ENCODE measurements around the gene AKAP7.

Gene AKAP7

DNA sequence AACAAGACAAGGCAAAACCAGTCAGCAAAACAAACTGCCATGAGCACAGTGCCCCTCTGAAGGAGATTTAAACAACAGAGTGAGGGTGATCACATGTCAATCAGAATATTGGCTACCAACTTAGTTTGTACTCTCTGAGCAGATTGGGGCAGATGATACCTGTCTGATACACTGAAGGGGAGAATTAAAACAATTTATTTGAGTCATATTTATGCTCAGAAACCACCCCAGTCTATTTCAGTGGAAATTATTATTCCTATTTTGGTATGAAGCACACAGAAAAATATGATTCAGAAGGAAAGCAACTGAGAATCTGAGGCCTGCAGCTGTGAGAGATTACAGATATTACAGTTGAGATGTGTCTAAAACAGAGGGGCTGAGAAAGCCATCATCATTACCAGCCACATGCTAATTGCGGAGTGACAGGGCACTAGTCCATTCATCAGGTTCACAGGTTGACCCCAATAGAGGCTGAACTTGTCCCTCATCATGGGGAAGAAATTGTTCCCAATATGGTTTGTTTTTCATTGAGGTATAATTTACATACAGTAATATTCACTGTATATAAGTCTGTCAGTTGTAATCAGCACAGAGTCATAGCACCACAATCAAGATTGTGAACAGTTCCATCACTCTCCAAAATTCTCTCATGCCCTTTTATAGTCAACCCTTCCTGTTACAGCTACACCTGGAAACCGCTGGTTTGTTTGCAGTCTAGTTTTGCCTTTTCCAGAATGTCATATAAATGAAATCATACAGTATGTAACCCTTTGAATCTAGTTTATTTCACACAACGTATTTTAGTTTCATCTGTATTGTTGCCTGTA, 134.5 kb downstream of the AKAP7 start:
- no peak for TF ChIP-seq ZNF169 (tag by site-specific recombination; IDR thresholded peaks at IDR 0.05)
- TF ChIP-seq EGR2 (tag by site-specific recombination; IDR thresholded peaks at IDR 0.05; ENCODE audit: low read depth), result no peak
- no peak for TF ChIP-seq ZNF768 (tag by site-specific recombination; IDR thresholded peaks at IDR 0.05)
- no peak for TF ChIP-seq ZNF174 (tag by site-specific recombination; IDR thresholded peaks at IDR 0.05)
- TF ChIP-seq SCRT1 (tag by site-specific recombination; IDR thresholded peaks at IDR 0.05; ENCODE audit: borderline replicate concordance), result no peak
- no peak for TF ChIP-seq ZBTB17 (tag by site-specific recombination; IDR thresholded peaks at IDR 0.05)
- no peak for TF ChIP-seq REPIN1 (tag by site-specific recombination; IDR thresholded peaks at IDR 0.05; ENCODE audit: low read depth)
- no peak for TF ChIP-seq ZNF426 (tag by site-specific recombination; IDR thresholded peaks at IDR 0.05)
- no peak for TF ChIP-seq GFI1B (tag by site-specific recombination; IDR thresholded peaks at IDR 0.05)
- no peak for TF ChIP-seq ZNF660 (tag by site-specific recombination; IDR thresholded peaks at IDR 0.05)
- TF ChIP-seq ZSCAN16 (tag by site-specific recombination; IDR thresholded peaks at IDR 0.05), result no peak
- TF ChIP-seq ZNF404 (tag by site-specific recombination; IDR thresholded peaks at IDR 0.05), result no peak
- ChIA-PET CTCF (no interaction called here), POLR2A (no interaction called here)
- Histone ChIP-seq H3K9me3 (ENCODE audit: control insufficient read depth, insufficient read depth, low read depth, low read length) (no peaks in the 10 kb centered on the region), H3K4me1 (ENCODE audit: control insufficient read depth, insufficient read depth, low read length) (no peaks in the 10 kb centered on the region), H3K4me3 (ENCODE audit: low read depth, low read length) (no peak overlapping the region), H3K36me3 (ENCODE audit: control insufficient read depth in 2 of 2, insufficient read depth in 1 of 2, low read length in 2 of 2) (no peaks in the 10 kb centered on the region), H3K27ac (ENCODE audit: extremely low read depth, low read depth, low read length) (no peak overlapping the region)

DNA sequence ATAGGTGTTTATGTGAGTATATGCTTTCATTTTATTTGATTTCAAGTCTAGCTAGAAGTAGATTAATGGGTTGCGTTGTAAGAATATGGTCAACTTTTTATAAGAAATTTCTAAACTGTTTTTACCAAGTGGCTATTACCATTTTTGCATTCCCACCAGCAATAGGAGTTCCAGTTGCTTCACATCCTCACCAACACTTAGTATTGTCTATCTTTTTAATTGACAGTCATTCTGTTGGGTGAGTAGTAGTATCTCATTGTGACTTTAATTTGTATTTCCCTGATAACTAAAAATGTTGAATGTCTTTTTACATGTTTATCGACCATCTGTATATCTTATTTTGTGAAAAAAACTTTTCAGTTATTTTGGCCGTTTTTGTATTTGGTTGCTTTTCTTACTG, 135.3 kb downstream of the AKAP7 start:
- TF ChIP-seq ZNF184 (tag by site-specific recombination; IDR thresholded peaks at IDR 0.05) (peak; percentile 91), ZNF624 (tag by site-specific recombination; IDR thresholded peaks at IDR 0.05) (no peak), SETDB1 (IDR thresholded peaks at IDR 0.05; ENCODE audit: insufficient read length, low read length) (peak; percentile 64), ZNF354C (tag by site-specific recombination; IDR thresholded peaks at IDR 0.05; ENCODE audit: borderline replicate concordance, low read depth) (no peak), ZNF664 (tag by site-specific recombination; IDR thresholded peaks at IDR 0.05) (0 out of 2 replicates have a peak, but pooled peaks have one; percentile 16), BCL11B (tag by site-specific recombination; IDR thresholded peaks at IDR 0.05; ENCODE audit: low read depth) (no peak)
- no peaks in the 10 kb centered on the region for H3K36me3 ChIP-seq (ENCODE audit: control insufficient read depth in 2 of 2, insufficient read depth in 1 of 2, low read length in 2 of 2)

DNA sequence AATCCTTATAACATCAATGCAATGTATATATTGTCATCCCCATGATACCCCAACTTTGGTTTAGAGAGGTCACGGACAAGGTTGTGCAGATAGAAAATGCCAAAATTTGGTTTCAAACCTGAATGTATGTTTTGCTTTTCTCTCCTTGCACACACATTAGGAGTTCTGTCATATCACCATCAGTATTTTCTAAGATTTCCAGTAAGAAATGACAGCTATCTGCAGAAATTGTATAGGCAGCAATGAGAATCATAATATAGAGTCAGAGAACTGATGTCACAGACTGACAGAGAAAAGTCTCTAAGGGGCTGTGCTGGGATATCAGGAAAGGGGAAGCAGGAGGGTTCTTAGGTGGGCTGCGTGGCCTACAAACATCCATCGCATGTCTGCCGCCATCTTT, 140.0 kb downstream of the AKAP7 start:
- CTCF ChIA-PET, result interaction anchor here (0.6 kb wide), 1 partner anchor 93 kb away, joined by 3 read pairs; no protein-coding TSS in a partner anchor
- no peaks in the 10 kb centered on the region for H3K4me1 ChIP-seq (ENCODE audit: control insufficient read depth, insufficient read depth, low read length)
- no peak overlapping the region for H3K4me3 ChIP-seq (ENCODE audit: low read depth, low read length)
- POLR2A ChIA-PET, result no interaction called here
- no peak overlapping the region for H3K27ac ChIP-seq (ENCODE audit: extremely low read depth, low read depth, low read length)
- no peaks in the 10 kb centered on the region for H3K36me3 ChIP-seq (ENCODE audit: control insufficient read depth in 2 of 2, insufficient read depth in 1 of 2, low read length in 2 of 2)
- H3K9me3 ChIP-seq (ENCODE audit: control insufficient read depth, insufficient read depth, low read depth, low read length), result no peaks in the 10 kb centered on the region
- TF ChIP-seq ZNF202 (tag by site-specific recombination; IDR thresholded peaks at IDR 0.05; ENCODE audit: borderline replicate concordance) (no peak), ZNF140 (tag by site-specific recombination; IDR thresholded peaks at IDR 0.05) (no peak), GFI1B (tag by site-specific recombination; IDR thresholded peaks at IDR 0.05) (no peak), ZNF664 (tag by site-specific recombination; IDR thresholded peaks at IDR 0.05) (no peak), FEZF1 (tag by site-specific recombination; IDR thresholded peaks at IDR 0.05) (no peak), ZNF529 (tag by site-specific recombination; IDR thresholded peaks at IDR 0.05; ENCODE audit: insufficient replicate concordance) (no peak), ZNF311 (tag by site-specific recombination; IDR thresholded peaks at IDR 0.05; ENCODE audit: borderline replicate concordance) (no peak), ZNF433 (tag by site-specific recombination; IDR thresholded peaks at IDR 0.05; ENCODE audit: low read depth) (no peak), ZNF37A (tag by site-specific recombination; IDR thresholded peaks at IDR 0.05) (no peak), SCRT2 (tag by site-specific recombination; IDR thresholded peaks at IDR 0.05) (no peak), ZFP41 (tag by site-specific recombination; IDR thresholded peaks at IDR 0.05; ENCODE audit: borderline replicate concordance) (no peak)
- TF ChIP-seq, protein P1, sequence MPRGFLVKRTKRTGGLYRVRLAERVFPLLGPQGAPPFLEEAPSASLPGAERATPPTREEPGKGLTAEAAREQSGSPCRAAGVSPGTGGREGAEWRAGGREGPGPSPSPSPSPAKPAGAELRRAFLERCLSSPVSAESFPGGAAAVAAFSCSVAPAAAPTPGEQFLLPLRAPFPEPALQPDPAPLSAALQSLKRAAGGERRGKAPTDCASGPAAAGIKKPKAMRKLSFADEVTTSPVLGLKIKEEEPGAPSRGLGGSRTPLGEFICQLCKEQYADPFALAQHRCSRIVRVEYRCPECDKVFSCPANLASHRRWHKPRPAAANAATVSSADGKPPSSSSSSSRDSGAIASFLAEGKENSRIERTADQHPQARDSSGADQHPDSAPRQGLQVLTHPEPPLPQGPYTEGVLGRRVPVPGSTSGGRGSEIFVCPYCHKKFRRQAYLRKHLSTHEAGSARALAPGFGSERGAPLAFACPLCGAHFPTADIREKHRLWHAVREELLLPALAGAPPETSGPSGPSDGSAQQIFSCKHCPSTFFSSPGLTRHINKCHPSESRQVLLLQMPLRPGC (tag by site-specific recombination; IDR thresholded peaks at IDR 0.05), result no peak
- TF ChIP-seq, protein P2, sequence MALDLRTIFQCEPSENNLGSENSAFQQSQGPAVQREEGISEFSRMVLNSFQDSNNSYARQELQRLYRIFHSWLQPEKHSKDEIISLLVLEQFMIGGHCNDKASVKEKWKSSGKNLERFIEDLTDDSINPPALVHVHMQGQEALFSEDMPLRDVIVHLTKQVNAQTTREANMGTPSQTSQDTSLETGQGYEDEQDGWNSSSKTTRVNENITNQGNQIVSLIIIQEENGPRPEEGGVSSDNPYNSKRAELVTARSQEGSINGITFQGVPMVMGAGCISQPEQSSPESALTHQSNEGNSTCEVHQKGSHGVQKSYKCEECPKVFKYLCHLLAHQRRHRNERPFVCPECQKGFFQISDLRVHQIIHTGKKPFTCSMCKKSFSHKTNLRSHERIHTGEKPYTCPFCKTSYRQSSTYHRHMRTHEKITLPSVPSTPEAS (tag by site-specific recombination; IDR thresholded peaks at IDR 0.05), result no peak
- TF ChIP-seq, protein P3, sequence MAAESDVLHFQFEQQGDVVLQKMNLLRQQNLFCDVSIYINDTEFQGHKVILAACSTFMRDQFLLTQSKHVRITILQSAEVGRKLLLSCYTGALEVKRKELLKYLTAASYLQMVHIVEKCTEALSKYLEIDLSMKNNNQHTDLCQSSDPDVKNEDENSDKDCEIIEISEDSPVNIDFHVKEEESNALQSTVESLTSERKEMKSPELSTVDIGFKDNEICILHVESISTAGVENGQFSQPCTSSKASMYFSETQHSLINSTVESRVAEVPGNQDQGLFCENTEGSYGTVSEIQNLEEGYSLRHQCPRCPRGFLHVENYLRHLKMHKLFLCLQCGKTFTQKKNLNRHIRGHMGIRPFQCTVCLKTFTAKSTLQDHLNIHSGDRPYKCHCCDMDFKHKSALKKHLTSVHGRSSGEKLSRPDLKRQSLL (tag by site-specific recombination; IDR thresholded peaks at IDR 0.05), result no peak

More for the DNA sequence above, 135.3 kb downstream of the AKAP7 start:
- Histone ChIP-seq H3K4me1 (ENCODE audit: control insufficient read depth, insufficient read depth, low read length) (no peaks in the 10 kb centered on the region), H3K9me3 (ENCODE audit: control insufficient read depth, insufficient read depth, low read depth, low read length) (no peaks in the 10 kb centered on the region), H3K27ac (ENCODE audit: extremely low read depth, low read depth, low read length) (no peak overlapping the region), H3K4me3 (ENCODE audit: low read depth, low read length) (no peak overlapping the region)
- ChIA-PET POLR2A (no interaction called here), CTCF (no interaction called here)
